Measurements from ENCODE around the gene TRIP6.
"Not testable (repeated sequence)": the region's sequence is repeated elsewhere in the genome, so short reads cannot be mapped to it uniquely, and the experiment has no call there.

TRIP6 gene

GRCh38 chr7:100914879-100915447, 47.8 kb downstream of the TRIP6 start:
- no peak for DNase-seq (ENCODE audit: low read depth)
- no peak for TF ChIP-seq CTCF (IDR thresholded peaks at IDR 0.05; ENCODE audit: control insufficient read depth, insufficient read depth, low read depth, low read length, missing control alignments)

GRCh38 chr7:100919335-100919734, 52.1 kb downstream of the TRIP6 start:
- DNase-seq (ENCODE audit: low read depth): not testable (repeated sequence)

More at GRCh38 chr7:100914879-100915447, 47.8 kb downstream of the TRIP6 start:
- H3K4me3 ChIP-seq (ENCODE audit: control insufficient read depth, low read depth, low read length): no peak overlapping the region

GRCh38 chr7:100919779-100920437, 52.7 kb downstream of the TRIP6 start:
- H3K4me3 ChIP-seq (ENCODE audit: control insufficient read depth, low read depth, low read length); DNase-seq (ENCODE audit: low read depth): not testable (repeated sequence)

More at GRCh38 chr7:100919335-100919734, 52.1 kb downstream of the TRIP6 start:
- H3K4me3 ChIP-seq (ENCODE audit: control insufficient read depth, low read depth, low read length): not testable (repeated sequence)

- no peak for DNase-seq (ENCODE audit: low read depth)
- H3K4me3 ChIP-seq (ENCODE audit: control insufficient read depth, low read depth, low read length): no peak overlapping the region
- no peak for TF ChIP-seq CTCF (IDR thresholded peaks at IDR 0.05; ENCODE audit: control insufficient read depth, insufficient read depth, low read depth, low read length, missing control alignments)
These were observed 53.9 kb downstream of the TRIP6 start for GRCh38 chr7:100921039-100921438.

All from AG09309 (cell line).